ELR (cell line): ENCODE results near the gene MITF.

Source experiments
- DNase-seq: peaks from one replicate; pipeline ENCODE4 v3.0.0-alpha.2; 2015; ENCODE audit warnings: low read depth

Gene MITF

GRCh38 chr3:69755795-69756194 is 16.5 kb downstream of the MITF start:
- no peak for DNase-seq

- DNase-seq = peak; percentile 85
Observed at GRCh38 chr3:69761896-69762767, 22.9 kb downstream of the MITF start.

GRCh38 chr3:69762768-69763229 is 23.5 kb downstream of the MITF start:
- no peak for DNase-seq

GRCh38 chr3:69763458-69763857 is 24.2 kb downstream of the MITF start:
- DNase-seq = no peak

- DNase-seq = no peak
Observed at GRCh38 chr3:69764121-69764741, 25.0 kb downstream of the MITF start.

GRCh38 chr3:69764861-69765260 is 25.6 kb downstream of the MITF start:
- DNase-seq = peak; percentile 29

- peak; percentile 20 for DNase-seq
Observed at GRCh38 chr3:69766638-69767037, 27.4 kb downstream of the MITF start.

GRCh38 chr3:69767571-69767970 is 28.3 kb downstream of the MITF start:
- no peak for DNase-seq

- DNase-seq = no peak
Observed at GRCh38 chr3:69768438-69768837, 29.2 kb downstream of the MITF start.

- peak; percentile 89 for DNase-seq
Observed at GRCh38 chr3:69770219-69770618, 31.0 kb downstream of the MITF start.

GRCh38 chr3:69770976-69771634 is 31.8 kb downstream of the MITF start:
- peak; percentile 83 for DNase-seq

- DNase-seq = no peak
Observed at GRCh38 chr3:69772152-69772867, 33.0 kb downstream of the MITF start.

GRCh38 chr3:69774029-69774428 is 34.8 kb downstream of the MITF start:
- DNase-seq = no peak

GRCh38 chr3:69775751-69776150 is 36.5 kb downstream of the MITF start:
- DNase-seq = no peak

GRCh38 chr3:69776289-69776688 is 37.0 kb downstream of the MITF start:
- DNase-seq = no peak

GRCh38 chr3:69776920-69777581 is 37.8 kb downstream of the MITF start:
- DNase-seq = peak; percentile 24

GRCh38 chr3:69777582-69777967 is 38.3 kb downstream of the MITF start:
- DNase-seq = no peak

GRCh38 chr3:69781593-69781992 is 42.3 kb downstream of the MITF start:
- DNase-seq = no peak

GRCh38 chr3:69784954-69785514 is 45.8 kb downstream of the MITF start:
- peak; percentile 83 for DNase-seq

- DNase-seq = no peak
Observed at GRCh38 chr3:69785769-69786320, 46.6 kb downstream of the MITF start.

- DNase-seq = no peak
Observed at GRCh38 chr3:69786854-69787253, 47.6 kb downstream of the MITF start.
